ENCODE data around the gene MTHFS. TPM values are rescaled to one million over a fixed set of nuclear protein-coding genes. Genes with fewer than 3 reads are reported as not detected.
"Not testable (repeated sequence)": the region's sequence is repeated elsewhere in the genome, so short reads cannot be mapped to it uniquely, and the experiment has no call there.

MTHFS gene
- total RNA-seq, 3 donors from 2014 or later (not counting 1 experiment from before 2014, with no cell fraction given), result 7.0 to 10.8 (median 10.5) TPM

GRCh38 chr15:79942741-79943481 is 46.1 kb upstream of the MTHFS start:
- intact Hi-C loops (cut with micrococcal nuclease), result no loop called here
- H3K36me3 ChIP-seq (ENCODE audit: control insufficient read depth, insufficient read depth, low read length), result no peaks in the 10 kb centered on the region
- no peak overlapping the region for H3K4me3 Mint-ChIP-seq
- no peak overlapping the region for H3K27ac Mint-ChIP-seq
- no peaks in the 10 kb centered on the region for H3K9me3 Mint-ChIP-seq
- peaks cover 8 to 21% of the 10 kb centered on the region in 2 donors for H3K27me3 Mint-ChIP-seq (ENCODE audit: low read depth in 2 of 2)
- no peak for TF ChIP-seq CTCF (IDR thresholded peaks at IDR 0.05)
- 86% methylated on average over 6 of the region's 7 CpGs for WGBS (ENCODE audit: insufficient coverage)
- H3K36me3 Mint-ChIP-seq, result no peaks in the 10 kb centered on the region
- H3K27me3 ChIP-seq (ENCODE audit: control insufficient read depth, insufficient read depth, low read length), result no peaks in the 10 kb centered on the region
- ATAC-seq, result no peak
- H3K4me1 Mint-ChIP-seq, result no peaks in the 10 kb centered on the region
- no peak for DNase-seq
- no peaks in the 10 kb centered on the region for H3K4me1 ChIP-seq (ENCODE audit: control insufficient read depth, insufficient read depth, low read length)
- no peak overlapping the region for H3K27ac ChIP-seq (ENCODE audit: low read length)
- H3K4me3 ChIP-seq (ENCODE audit: low read length), result no peak overlapping the region
- no peaks in the 10 kb centered on the region for H3K9me3 ChIP-seq (ENCODE audit: control insufficient read depth, insufficient read depth, low read length)

- no peaks in the 10 kb centered on the region for H3K36me3 Mint-ChIP-seq
- Histone ChIP-seq H3K36me3 (ENCODE audit: control insufficient read depth, insufficient read depth, low read length) (no peaks in the 10 kb centered on the region), H3K27me3 (ENCODE audit: control insufficient read depth, insufficient read depth, low read length) (no peaks in the 10 kb centered on the region), H3K4me1 (ENCODE audit: control insufficient read depth, insufficient read depth, low read length) (no peaks in the 10 kb centered on the region), H3K4me3 (ENCODE audit: low read length) (no peak overlapping the region), H3K9me3 (ENCODE audit: control insufficient read depth, insufficient read depth, low read length) (no peaks in the 10 kb centered on the region), H3K27ac (ENCODE audit: low read length) (no peak overlapping the region)
- no peaks in the 10 kb centered on the region for H3K9me3 Mint-ChIP-seq
- no peak overlapping the region for H3K27ac Mint-ChIP-seq
- H3K4me1 Mint-ChIP-seq, result no peaks in the 10 kb centered on the region
- no peak overlapping the region for H3K4me3 Mint-ChIP-seq
- ATAC-seq (no peak), DNase-seq (no peak)
- TF ChIP-seq CTCF (IDR thresholded peaks at IDR 0.05), result no peak
- intact Hi-C loops (cut with micrococcal nuclease), result no loop called here
- WGBS (ENCODE audit: insufficient coverage), result 96% methylated on average over 3 of the region's 4 CpGs
- H3K27me3 Mint-ChIP-seq (ENCODE audit: low read depth in 2 of 2), result peaks cover 6 to 21% of the 10 kb centered on the region in 2 donors
Measured at GRCh38 chr15:79939399-79939798, 42.6 kb upstream of the MTHFS start.

- no peaks in the 10 kb centered on the region for H3K36me3 ChIP-seq (ENCODE audit: control insufficient read depth, insufficient read depth, low read length)
- no peaks in the 10 kb centered on the region for H3K4me1 ChIP-seq (ENCODE audit: control insufficient read depth, insufficient read depth, low read length)
- H3K9me3 ChIP-seq (ENCODE audit: control insufficient read depth, insufficient read depth, low read length), result no peaks in the 10 kb centered on the region
- Mint-ChIP-seq H3K27me3 (ENCODE audit: low read depth in 2 of 2) (peaks cover 6 to 14% of the 10 kb centered on the region in 2 donors), H3K36me3 (no peaks in the 10 kb centered on the region), H3K4me1 (no peaks in the 10 kb centered on the region), H3K9me3 (no peaks in the 10 kb centered on the region), H3K4me3 (no peak overlapping the region), H3K27ac (no peak overlapping the region)
- no peak for ATAC-seq
- intact Hi-C loops (cut with micrococcal nuclease), result no loop called here
- no CpG with 5 or more reads among the region's 1 CpG for WGBS (ENCODE audit: insufficient coverage)
- H3K27ac ChIP-seq (ENCODE audit: low read length), result no peak overlapping the region
- no peak for DNase-seq
- TF ChIP-seq CTCF (IDR thresholded peaks at IDR 0.05), result no peak
- no peaks in the 10 kb centered on the region for H3K27me3 ChIP-seq (ENCODE audit: control insufficient read depth, insufficient read depth, low read length)
- no peak overlapping the region for H3K4me3 ChIP-seq (ENCODE audit: low read length)
Measured at GRCh38 chr15:79938143-79938542, 41.3 kb upstream of the MTHFS start.

- H3K9me3 Mint-ChIP-seq; intact Hi-C loops (cut with micrococcal nuclease); H3K9me3 ChIP-seq (ENCODE audit: control insufficient read depth, insufficient read depth, low read length); H3K27me3 ChIP-seq (ENCODE audit: control insufficient read depth, insufficient read depth, low read length); H3K36me3 ChIP-seq (ENCODE audit: control insufficient read depth, insufficient read depth, low read length); DNase-seq; ATAC-seq; H3K4me3 ChIP-seq (ENCODE audit: low read length); H3K27ac ChIP-seq (ENCODE audit: low read length); H3K4me1 ChIP-seq (ENCODE audit: control insufficient read depth, insufficient read depth, low read length); H3K4me3 Mint-ChIP-seq; H3K27ac Mint-ChIP-seq; H3K36me3 Mint-ChIP-seq; H3K4me1 Mint-ChIP-seq: not testable (repeated sequence)
- H3K27me3 Mint-ChIP-seq (ENCODE audit: low read depth in 2 of 2), result peaks cover 6 to 31% of the 10 kb centered on the region in 2 donors
- WGBS (ENCODE audit: insufficient coverage), result 88% methylated on average over 7 of the region's 7 CpGs
Measured at GRCh38 chr15:79935556-79936201, 38.9 kb upstream of the MTHFS start.
